Activated CD8-positive, alpha-beta memory T cell treated with anti-CD3 and anti-CD28 coated beads, Interleukin-2, amount 10 ng/mL, durations not matched to agents 7 days and 5 days (primary cell): ENCODE data around the gene PIP4K2B. TPM values are rescaled to one million over a fixed set of nuclear protein-coding genes. Genes with fewer than 3 reads are reported as not detected.

Experiments used
- ATAC-seq: fragments of 150-1000 bp; cut with Tn5 transposase; one replicate; pipeline ENCODE4 v1.10.0; 2021; ENCODE audit warnings: moderate library complexity
- CTCF ChIA-PET: fragments of 350-600 bp; sonication (Branson Sonifier 250); formaldehyde crosslinking; loops from one replicate; lab custom pipeline; 2021; ENCODE audit warnings: antibody characterized with exemption; lab: Charles Lee
- DNase-seq: peaks from one replicate; pipeline ENCODE4 v3.0.0-alpha.2; 2020
- H3K27ac Mint-ChIP-seq: one replicate; pipeline ENCODE4 v1.8.0; 2021; ENCODE audit warnings: mild to moderate bottlenecking, mixed read lengths
- H3K27me3 Mint-ChIP-seq: one replicate; pipeline ENCODE4 v1.8.0; 2021; ENCODE audit warnings: mixed read lengths
- H3K36me3 Mint-ChIP-seq: one replicate; pipeline ENCODE4 v1.8.0; 2021; ENCODE audit warnings: mild to moderate bottlenecking, mixed read lengths
- H3K4me1 Mint-ChIP-seq: one replicate; pipeline ENCODE4 v1.8.0; 2021; ENCODE audit warnings: mixed read lengths
- H3K4me3 Mint-ChIP-seq: one replicate; pipeline ENCODE4 v1.8.0; 2021; ENCODE audit warnings: mild to moderate bottlenecking, moderate library complexity, mixed read lengths
- H3K9me3 Mint-ChIP-seq: one replicate; pipeline ENCODE4 v1.8.0; 2022; ENCODE audit warnings: low read depth, mixed read lengths
- total RNA-seq, 2 experiments: library from RNA; stranded (reverse); gene quantifications; one replicate each; pipeline ENCODE4 v1.2.3, GENCODE V29; 2021

PIP4K2B gene
- total RNA-seq, 2 experiments from 2014 or later, result 37.6 TPM

DNA sequence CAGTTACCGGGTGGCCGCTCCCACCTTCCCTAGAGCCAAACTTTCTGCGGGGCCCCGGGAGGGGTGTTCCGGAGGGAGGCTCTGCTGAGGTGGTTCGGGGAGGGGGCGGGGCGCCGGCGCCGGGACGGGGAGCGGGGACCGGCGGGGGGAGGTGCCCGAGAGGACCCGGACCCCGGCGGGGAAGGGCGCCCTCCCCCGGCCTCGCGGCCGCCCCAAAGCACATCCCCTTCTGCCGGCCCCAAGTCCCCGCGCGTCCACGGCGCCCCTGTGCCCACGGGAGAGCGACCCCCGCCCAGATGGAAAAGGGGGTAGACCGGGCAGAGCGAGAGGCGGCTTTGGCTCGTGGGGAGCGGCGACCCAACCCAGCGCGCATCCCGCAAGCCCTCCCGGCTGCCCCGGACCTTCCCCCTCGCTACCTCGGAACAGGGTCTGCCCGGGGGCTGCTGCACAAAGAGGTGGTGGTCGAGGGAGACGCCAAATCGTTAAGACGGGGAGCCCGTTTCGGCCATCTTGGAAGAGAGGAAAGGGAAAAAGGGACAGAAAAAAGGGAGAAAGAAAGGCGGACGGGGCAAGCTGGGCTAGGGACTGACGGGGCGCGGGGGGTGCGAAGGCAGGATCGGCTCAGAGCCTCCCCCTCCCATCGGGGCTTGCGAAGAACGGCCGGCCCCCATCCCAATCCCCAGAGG is 51.8 kb downstream of the PIP4K2B start:
- CTCF ChIA-PET, result interaction anchor here (5.1 kb wide), 1 partner anchor 13 kb away, joined by 28 read pairs; no protein-coding TSS in a partner anchor
- Mint-ChIP-seq H3K4me1 (peaks cover 43% of the 10 kb centered on the region), H3K36me3 (peaks cover 2% of the 10 kb centered on the region), H3K27ac (no peak overlapping the region), H3K4me3 (peak overlapping the region; percentile 68), H3K27me3 (peaks cover 61% of the 10 kb centered on the region), H3K9me3 (no peaks in the 10 kb centered on the region)
- no peak for ATAC-seq
- no peak for DNase-seq

DNA sequence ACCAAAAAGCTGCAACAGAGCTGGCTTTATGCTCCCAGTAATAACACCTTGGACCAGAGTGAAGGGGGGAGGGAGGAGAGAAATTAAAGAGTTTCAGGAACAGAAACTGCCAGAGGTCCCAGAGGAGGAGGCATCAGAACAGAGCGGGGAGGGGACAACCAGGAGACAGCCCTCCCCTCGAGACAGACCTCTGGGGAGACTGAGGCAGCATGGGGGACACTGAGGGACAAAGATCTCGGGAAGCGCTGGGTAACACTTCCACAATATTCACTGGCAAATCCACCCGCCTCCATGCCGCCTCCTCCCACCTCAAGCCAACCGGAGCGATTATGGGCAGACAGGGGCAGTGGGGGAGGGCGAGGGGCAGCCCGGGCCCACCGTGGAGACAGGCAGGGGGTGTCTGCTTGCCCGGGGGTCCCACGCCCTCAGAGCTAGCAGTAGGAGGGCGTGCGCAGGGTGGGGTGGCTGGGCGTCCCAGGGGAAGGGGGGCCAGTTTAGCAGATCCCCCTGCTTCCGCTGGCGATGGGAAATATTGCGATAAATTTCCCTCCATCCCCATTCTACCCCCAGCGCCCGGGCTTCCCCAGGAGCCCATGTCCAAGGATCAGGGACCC is 52.4 kb downstream of the PIP4K2B start:
- ATAC-seq (no peak), DNase-seq (no peak)
- H3K36me3 Mint-ChIP-seq, result no peaks in the 10 kb centered on the region
- no peaks in the 10 kb centered on the region for H3K9me3 Mint-ChIP-seq
- CTCF ChIA-PET, result interaction anchor here (1.4 to 5.1 kb wide), 3 partner anchors 11 to 70 kb away, joined by 4 to 28 read pairs (median 8); no protein-coding TSS in a partner anchor
- peaks cover 46% of the 10 kb centered on the region for H3K4me1 Mint-ChIP-seq
- peak overlapping the region; percentile 32 for H3K4me3 Mint-ChIP-seq
- no peak overlapping the region for H3K27ac Mint-ChIP-seq
- H3K27me3 Mint-ChIP-seq, result peaks cover 61% of the 10 kb centered on the region

DNA sequence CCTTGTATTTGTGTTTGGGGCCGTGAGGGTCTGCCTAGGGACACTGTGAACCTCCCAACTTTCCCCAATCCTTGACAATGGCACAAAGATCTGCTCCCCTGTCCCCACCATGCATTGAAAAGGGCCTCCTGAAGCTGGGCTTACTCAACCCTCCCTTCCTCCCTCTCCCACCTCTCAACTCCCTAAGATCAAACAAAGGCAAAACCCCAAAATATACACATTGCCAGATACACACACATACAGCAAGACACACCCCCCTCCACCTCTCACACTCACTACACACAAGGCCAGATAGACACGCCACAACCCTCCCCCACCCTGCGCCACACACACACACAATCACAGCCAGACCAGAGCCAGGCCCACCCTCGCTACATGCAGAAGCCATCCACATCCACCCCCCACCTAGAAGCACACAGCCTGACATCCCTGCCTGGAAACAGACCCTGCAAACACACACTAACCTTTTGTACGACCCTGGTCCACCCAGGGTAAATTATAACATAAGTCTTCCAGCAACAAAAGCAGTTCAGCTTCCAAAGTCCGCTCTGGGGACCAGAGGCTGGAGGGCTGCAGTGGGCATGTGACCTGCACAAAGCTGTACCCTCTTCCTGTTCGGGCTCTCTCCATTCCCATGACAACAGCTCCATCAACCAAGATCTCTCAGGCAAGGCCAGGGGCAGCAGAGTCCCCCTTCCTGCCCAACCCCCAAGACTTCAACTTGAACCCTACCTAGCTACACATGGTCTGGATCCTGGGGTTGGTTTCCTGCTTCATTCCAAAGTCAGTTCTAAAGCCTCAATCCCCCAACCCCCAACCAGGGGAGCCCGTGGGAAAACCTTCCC is 53.1 kb downstream of the PIP4K2B start:
- Mint-ChIP-seq H3K27me3 (peaks cover 61% of the 10 kb centered on the region), H3K36me3 (no peaks in the 10 kb centered on the region)

DNA sequence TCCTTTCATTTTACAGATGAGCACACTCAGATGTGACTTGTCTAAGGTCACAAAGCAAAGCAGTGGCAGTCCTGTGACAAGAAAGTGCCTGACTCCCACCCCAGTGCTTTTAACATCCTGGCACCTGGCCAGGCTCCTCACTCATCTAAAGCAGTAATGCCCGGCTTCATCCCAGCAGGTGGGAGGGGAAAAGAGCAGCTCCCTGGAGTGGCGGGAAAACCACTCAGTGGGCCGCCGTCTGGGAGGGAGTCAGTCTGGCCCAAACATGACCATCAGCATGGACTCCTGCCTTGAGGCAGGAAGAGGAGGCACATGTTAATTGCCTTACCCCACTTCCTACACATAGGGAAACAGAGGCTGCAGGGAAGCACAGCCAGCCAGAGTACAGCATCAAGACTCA is 53.8 kb downstream of the PIP4K2B start:
- ATAC-seq (no peak), DNase-seq (no peak)
- Mint-ChIP-seq H3K27me3 (peaks cover 54% of the 10 kb centered on the region), H3K9me3 (no peaks in the 10 kb centered on the region), H3K4me3 (no peak overlapping the region), H3K27ac (no peak overlapping the region), H3K36me3 (no peaks in the 10 kb centered on the region), H3K4me1 (peaks cover 36% of the 10 kb centered on the region)
- CTCF ChIA-PET, result interaction anchor here (1.4 to 5.1 kb wide), 3 partner anchors 9 to 68 kb away, joined by 4 to 28 read pairs (median 8); no protein-coding TSS in a partner anchor

More for the DNA sequence above, 53.1 kb downstream of the PIP4K2B start:
- ATAC-seq (no peak), DNase-seq (no peak)
- Mint-ChIP-seq H3K9me3 (no peaks in the 10 kb centered on the region), H3K4me3 (peak overlapping the region; percentile 32), H3K27ac (no peak overlapping the region), H3K4me1 (peaks cover 43% of the 10 kb centered on the region)
- CTCF ChIA-PET, result interaction anchor here (1.4 to 5.1 kb wide), 3 partner anchors 10 to 69 kb away, joined by 4 to 28 read pairs (median 8); no protein-coding TSS in a partner anchor

DNA sequence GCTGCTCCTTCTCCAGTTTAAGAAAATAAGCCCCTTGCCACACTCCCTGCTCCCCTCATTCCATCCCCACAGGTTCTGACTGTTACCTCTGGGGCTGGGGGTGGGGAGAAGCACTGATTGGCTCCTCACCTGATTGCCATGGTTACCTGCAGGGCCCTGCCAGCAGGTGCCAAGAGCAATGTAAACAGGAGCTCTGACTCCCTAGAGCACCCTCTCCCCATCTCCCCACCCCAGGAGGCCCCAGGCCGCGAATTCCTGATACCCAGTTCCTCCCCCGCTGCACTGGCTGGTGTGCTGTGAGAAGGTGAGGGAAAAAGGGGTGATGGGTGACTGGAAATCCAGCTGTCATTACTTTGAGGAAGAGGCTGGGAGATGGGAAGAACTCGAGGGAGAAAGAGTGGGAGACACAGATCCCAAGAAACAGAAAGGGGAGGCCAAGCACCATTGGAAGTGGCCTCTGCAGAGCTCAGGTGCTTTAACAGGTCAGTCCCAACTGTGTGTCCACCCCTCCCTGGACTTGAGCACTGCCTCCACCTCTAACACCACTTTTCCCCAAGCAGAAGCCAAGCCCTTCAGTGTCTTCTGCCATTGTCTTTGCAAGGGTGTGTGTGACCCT is 55.7 kb downstream of the PIP4K2B start:
- no peaks in the 10 kb centered on the region for H3K36me3 Mint-ChIP-seq
- peaks cover 36% of the 10 kb centered on the region for H3K27me3 Mint-ChIP-seq
- CTCF ChIA-PET, result interaction anchor here (1.2 to 5.1 kb wide), 2 partner anchors 9 to 15 kb away, joined by 3 to 28 read pairs; no protein-coding TSS in a partner anchor
- no peak overlapping the region for H3K27ac Mint-ChIP-seq
- DNase-seq (no peak), ATAC-seq (no peak)
- H3K4me3 Mint-ChIP-seq, result no peak overlapping the region
- peaks cover 25% of the 10 kb centered on the region for H3K4me1 Mint-ChIP-seq
- no peaks in the 10 kb centered on the region for H3K9me3 Mint-ChIP-seq

DNA sequence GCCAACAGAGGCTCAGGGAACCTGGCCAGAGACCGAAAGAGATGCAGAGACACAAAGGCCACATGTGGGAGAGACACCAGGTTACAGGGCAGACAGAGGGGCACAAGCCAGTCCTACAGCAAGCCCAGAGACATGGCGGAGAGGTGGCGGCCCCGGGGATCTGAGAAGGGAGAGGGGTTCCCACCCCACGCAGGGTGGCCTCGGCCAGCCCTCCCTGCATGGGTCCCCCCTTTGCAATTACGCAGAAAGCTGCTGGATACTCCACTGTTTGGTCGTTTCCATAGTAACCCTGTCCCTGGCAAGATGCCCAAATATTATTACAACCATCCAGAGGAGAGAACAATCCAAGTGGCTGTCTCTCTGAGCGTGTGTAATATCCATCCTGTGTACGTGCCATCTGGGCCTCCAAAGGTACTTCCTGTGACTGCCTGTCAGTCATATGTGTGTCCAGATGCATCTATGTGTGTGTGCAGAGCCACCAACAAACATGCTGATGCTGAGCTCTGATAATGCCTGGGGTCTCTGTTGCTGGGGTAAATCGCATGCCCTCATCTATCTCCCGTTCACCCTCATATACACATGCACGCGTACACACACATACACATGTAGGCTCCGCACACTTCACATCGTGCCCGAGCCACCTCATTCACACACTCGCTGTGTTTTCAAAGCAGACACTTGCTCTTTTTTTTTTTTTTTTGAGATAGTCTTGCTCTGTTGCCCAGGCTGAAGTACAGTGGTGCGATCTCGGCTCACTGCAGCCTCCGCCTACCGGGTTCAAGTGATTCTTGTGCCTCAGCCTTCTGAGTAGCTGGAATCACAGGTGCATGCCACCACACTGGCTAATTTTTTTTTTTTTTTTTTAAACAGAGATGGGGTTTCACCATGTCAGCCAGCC is 56.7 kb downstream of the PIP4K2B start:
- H3K4me3 Mint-ChIP-seq, result no peak overlapping the region
- ATAC-seq (peak; percentile 68), DNase-seq (peak; percentile 59)
- no peaks in the 10 kb centered on the region for H3K9me3 Mint-ChIP-seq
- peaks cover 32% of the 10 kb centered on the region for H3K27me3 Mint-ChIP-seq
- CTCF ChIA-PET, result interaction anchor here (1.0 to 5.1 kb wide), 3 partner anchors 8 to 70 kb away, joined by 3 to 28 read pairs (median 8); no protein-coding TSS in a partner anchor
- H3K36me3 Mint-ChIP-seq, result no peaks in the 10 kb centered on the region
- H3K27ac Mint-ChIP-seq, result no peak overlapping the region
- H3K4me1 Mint-ChIP-seq, result peaks cover 21% of the 10 kb centered on the region

DNA sequence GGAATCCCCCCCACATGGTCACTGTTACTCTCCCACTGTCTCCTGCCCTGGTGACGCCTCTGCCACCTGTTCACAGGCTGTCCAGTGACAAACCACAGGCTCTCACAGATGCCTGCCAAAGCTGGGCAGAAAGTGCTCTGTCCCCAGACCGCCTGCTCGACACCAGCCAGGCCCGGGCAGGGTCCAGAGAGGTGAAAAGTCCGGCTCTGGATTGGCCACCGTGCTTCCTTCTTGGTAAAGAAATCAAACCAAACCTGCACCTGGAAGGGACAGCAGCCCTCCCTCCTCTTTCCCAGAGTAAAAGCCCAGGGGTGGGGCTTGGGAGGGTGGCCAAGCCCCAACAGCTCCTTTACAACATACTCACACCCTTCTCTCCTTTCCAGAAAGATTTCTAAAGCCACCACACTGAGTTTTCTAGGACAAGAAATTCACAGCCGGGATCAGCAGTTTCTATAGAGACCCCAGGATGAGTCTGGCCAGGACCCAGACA is 57.4 kb downstream of the PIP4K2B start:
- Mint-ChIP-seq H3K36me3 (no peaks in the 10 kb centered on the region), H3K27ac (no peak overlapping the region), H3K4me3 (no peak overlapping the region)

DNA sequence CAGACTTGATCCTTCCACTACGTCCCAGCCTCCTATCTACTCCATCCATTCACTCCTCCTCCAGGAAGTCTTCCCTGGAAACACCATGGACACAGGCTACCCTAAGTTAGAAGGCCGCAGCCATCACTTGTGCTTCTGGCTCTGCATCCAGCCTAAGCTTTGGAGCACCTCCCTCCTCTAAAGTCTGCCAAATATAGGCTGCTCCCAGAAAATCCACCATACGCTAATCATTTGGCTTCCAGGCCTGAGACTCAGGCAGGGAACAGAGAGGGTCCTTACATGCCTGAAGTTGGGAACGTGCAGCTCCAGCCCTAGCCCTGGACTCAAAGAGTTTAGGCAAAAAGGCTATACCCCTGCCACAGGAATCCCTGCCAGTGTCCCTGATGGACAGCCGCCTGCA is 57.9 kb downstream of the PIP4K2B start:
- CTCF ChIA-PET, result interaction anchor here (0.6 to 2.0 kb wide), 2 partner anchors 64 to 903 kb away, joined by 3 to 8 read pairs; no protein-coding TSS in a partner anchor
- H3K4me3 Mint-ChIP-seq, result no peak overlapping the region
- no peak for DNase-seq
- no peaks in the 10 kb centered on the region for H3K9me3 Mint-ChIP-seq
- no peaks in the 10 kb centered on the region for H3K36me3 Mint-ChIP-seq
- peaks cover 16% of the 10 kb centered on the region for H3K4me1 Mint-ChIP-seq
- H3K27me3 Mint-ChIP-seq, result peaks cover 27% of the 10 kb centered on the region
- no peak overlapping the region for H3K27ac Mint-ChIP-seq
- no peak for ATAC-seq

More for the DNA sequence above, 57.4 kb downstream of the PIP4K2B start:
- CTCF ChIA-PET, result interaction anchor here (0.6 to 2.0 kb wide), 3 partner anchors 65 to 903 kb away, joined by 3 to 8 read pairs (median 3); no protein-coding TSS in a partner anchor
- ATAC-seq (no peak), DNase-seq (no peak)
- Mint-ChIP-seq H3K4me1 (peaks cover 21% of the 10 kb centered on the region), H3K27me3 (peaks cover 32% of the 10 kb centered on the region), H3K9me3 (no peaks in the 10 kb centered on the region)

DNA sequence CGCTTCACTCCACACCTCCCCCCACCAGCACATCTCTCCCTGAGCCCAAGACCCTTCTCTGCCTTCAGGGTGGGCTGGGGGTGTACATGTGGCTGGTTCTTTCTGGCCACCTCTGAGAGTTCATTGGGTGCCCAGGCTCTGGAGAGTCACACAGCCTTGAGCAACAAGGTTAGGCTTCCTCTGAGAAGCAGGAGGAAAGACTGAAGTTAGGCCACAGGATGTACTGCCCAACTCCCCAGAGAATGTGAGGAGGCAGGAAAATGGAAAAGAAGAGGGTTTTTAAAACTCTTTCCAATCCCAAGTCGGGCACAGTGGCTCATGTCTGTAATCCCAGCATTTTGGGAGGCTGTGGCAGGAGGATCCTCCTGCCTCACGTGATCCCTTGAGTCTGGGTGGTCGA is 58.5 kb downstream of the PIP4K2B start:
- Mint-ChIP-seq H3K27ac (no peak overlapping the region), H3K9me3 (no peaks in the 10 kb centered on the region), H3K4me1 (peaks cover 12% of the 10 kb centered on the region), H3K36me3 (no peaks in the 10 kb centered on the region), H3K27me3 (peaks cover 20% of the 10 kb centered on the region), H3K4me3 (no peak overlapping the region)
- ATAC-seq (no peak), DNase-seq (no peak)
- CTCF ChIA-PET, result interaction anchor here (2.0 kb wide), 1 partner anchor 64 kb away, joined by 8 read pairs; no protein-coding TSS in a partner anchor

DNA sequence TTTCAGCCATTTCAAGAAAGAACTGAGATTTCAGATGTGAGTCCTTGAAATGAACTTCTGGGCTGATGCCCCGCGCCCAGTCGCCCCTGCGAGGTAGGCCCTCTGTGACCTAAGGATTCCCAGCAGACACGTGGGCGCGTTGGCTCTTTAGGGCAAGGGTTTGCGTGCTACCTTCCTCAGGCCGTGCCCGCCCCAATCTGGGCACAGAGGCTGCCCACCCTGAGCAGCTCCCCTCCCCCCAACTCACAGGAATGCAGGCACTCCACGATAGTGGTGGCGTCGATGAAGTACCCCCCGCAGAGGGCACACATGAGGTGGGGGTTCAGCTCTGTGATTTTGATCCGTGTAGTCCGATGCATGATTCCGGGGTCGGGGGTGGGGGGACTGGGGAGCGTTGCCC is 59.3 kb downstream of the PIP4K2B start:
- Mint-ChIP-seq H3K27ac (no peak overlapping the region), H3K36me3 (no peaks in the 10 kb centered on the region), H3K9me3 (no peaks in the 10 kb centered on the region), H3K4me1 (peaks cover 15% of the 10 kb centered on the region), H3K27me3 (peaks cover 14% of the 10 kb centered on the region), H3K4me3 (no peak overlapping the region)
- ATAC-seq (no peak), DNase-seq (no peak)
- CTCF ChIA-PET, result no interaction called here

DNA sequence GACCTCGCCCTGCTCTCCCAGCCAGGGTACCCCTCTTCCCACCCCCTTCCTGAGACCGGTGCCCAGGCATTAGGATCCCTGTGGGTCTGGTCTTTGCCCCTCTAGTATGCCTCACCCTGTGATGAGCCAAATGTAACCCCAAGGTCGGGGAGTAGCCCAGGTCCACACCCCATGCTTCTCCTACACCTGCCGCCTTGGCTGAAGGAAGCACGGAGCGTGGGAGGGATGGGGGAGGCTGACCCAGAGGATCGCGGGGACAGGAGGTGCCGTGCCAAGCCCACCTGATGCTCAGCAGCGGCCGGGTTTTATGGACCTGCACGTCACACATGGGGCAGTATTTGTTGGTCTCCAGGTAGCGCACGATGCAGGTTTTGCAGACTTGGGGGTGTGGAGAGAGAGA is 60.1 kb downstream of the PIP4K2B start:
- CTCF ChIA-PET, result interaction anchor here (1.0 kb wide), 1 partner anchor 211 kb away, joined by 3 read pairs; no protein-coding TSS in a partner anchor
- Mint-ChIP-seq H3K4me1 (peaks cover 18% of the 10 kb centered on the region), H3K27me3 (peaks cover 7% of the 10 kb centered on the region), H3K27ac (no peak overlapping the region), H3K9me3 (no peaks in the 10 kb centered on the region), H3K4me3 (no peak overlapping the region), H3K36me3 (no peaks in the 10 kb centered on the region)
- ATAC-seq (no peak), DNase-seq (no peak)
